Measurements from ENCODE around the gene TRMT61B. TPM values are rescaled to one million over a fixed set of nuclear protein-coding genes. Genes with fewer than 3 reads are reported as not detected.

Gene TRMT61B
- total and polyA plus RNA-seq, 2 experiments from 2014 or later, result 34.7 to 52.7 TPM

DNA sequence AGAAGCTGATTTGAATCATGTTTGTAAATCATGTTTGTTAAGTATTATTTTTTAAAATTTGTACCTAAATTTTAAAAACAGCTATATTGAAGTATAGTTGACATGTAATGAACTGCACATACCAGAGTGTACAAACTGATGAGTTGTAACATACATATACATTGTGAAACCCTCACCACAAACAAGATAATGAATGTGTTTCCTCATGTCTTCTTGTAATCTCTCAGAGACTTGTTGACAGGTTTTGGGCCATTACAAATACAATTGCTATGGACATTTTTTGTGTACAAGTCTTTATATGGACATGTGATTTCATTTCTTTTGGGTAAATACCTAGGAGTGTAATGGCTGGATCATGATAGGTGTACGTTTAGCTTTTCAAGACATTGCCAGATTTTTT is 45.8 kb upstream of the TRMT61B start:
- Mint-ChIP-seq H3K27me3 (ENCODE audit: insufficient read depth, low read depth, poor library complexity) (peaks cover 4% of the 10 kb centered on the region), H3K9me3 (no peaks in the 10 kb centered on the region), H3K27ac (no peak overlapping the region), H3K4me1 (no peaks in the 10 kb centered on the region), H3K4me3 (no peak overlapping the region), H3K36me3 (ENCODE audit: low read depth) (peaks cover 83% of the 10 kb centered on the region)
- no peak overlapping the region for H3K27ac ChIP-seq (ENCODE audit: low read depth)
- no peak overlapping the region for H2AFZ ChIP-seq
- DNase-seq (ENCODE audit: low spot score), result no peak
- TF ChIP-seq, protein P1, sequence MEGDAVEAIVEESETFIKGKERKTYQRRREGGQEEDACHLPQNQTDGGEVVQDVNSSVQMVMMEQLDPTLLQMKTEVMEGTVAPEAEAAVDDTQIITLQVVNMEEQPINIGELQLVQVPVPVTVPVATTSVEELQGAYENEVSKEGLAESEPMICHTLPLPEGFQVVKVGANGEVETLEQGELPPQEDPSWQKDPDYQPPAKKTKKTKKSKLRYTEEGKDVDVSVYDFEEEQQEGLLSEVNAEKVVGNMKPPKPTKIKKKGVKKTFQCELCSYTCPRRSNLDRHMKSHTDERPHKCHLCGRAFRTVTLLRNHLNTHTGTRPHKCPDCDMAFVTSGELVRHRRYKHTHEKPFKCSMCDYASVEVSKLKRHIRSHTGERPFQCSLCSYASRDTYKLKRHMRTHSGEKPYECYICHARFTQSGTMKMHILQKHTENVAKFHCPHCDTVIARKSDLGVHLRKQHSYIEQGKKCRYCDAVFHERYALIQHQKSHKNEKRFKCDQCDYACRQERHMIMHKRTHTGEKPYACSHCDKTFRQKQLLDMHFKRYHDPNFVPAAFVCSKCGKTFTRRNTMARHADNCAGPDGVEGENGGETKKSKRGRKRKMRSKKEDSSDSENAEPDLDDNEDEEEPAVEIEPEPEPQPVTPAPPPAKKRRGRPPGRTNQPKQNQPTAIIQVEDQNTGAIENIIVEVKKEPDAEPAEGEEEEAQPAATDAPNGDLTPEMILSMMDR (conservative IDR thresholded peaks at IDR 0.05; ENCODE audit: low read depth in 2 of 2), result no peak
- TF ChIP-seq CREB1 (CRISPR knock-in tag; IDR thresholded peaks at IDR 0.05; ENCODE audit: low read depth) (no peak), JUNB (IDR thresholded peaks at IDR 0.05; ENCODE audit: unreplicated experiment) (no peak), ZNF114 (CRISPR knock-in tag; IDR thresholded peaks at IDR 0.05) (no peak), EZH2phosphoT487 (IDR thresholded peaks at IDR 0.05; ENCODE audit: unreplicated experiment) (no peak), STAT1 (IDR thresholded peaks at IDR 0.05; ENCODE audit: unreplicated experiment) (no peak), POLR2AphosphoS5 (IDR thresholded peaks at IDR 0.05; ENCODE audit: low read depth) (no peak), EZH2 (IDR thresholded peaks at IDR 0.05; ENCODE audit: low read depth, unreplicated experiment) (no peak), NANOG (IDR thresholded peaks at IDR 0.05; ENCODE audit: borderline replicate concordance) (no peak), ZNF331 (CRISPR knock-in tag; IDR thresholded peaks at IDR 0.05; ENCODE audit: low read depth) (no peak)
- TF ChIP-seq, protein P2, sequence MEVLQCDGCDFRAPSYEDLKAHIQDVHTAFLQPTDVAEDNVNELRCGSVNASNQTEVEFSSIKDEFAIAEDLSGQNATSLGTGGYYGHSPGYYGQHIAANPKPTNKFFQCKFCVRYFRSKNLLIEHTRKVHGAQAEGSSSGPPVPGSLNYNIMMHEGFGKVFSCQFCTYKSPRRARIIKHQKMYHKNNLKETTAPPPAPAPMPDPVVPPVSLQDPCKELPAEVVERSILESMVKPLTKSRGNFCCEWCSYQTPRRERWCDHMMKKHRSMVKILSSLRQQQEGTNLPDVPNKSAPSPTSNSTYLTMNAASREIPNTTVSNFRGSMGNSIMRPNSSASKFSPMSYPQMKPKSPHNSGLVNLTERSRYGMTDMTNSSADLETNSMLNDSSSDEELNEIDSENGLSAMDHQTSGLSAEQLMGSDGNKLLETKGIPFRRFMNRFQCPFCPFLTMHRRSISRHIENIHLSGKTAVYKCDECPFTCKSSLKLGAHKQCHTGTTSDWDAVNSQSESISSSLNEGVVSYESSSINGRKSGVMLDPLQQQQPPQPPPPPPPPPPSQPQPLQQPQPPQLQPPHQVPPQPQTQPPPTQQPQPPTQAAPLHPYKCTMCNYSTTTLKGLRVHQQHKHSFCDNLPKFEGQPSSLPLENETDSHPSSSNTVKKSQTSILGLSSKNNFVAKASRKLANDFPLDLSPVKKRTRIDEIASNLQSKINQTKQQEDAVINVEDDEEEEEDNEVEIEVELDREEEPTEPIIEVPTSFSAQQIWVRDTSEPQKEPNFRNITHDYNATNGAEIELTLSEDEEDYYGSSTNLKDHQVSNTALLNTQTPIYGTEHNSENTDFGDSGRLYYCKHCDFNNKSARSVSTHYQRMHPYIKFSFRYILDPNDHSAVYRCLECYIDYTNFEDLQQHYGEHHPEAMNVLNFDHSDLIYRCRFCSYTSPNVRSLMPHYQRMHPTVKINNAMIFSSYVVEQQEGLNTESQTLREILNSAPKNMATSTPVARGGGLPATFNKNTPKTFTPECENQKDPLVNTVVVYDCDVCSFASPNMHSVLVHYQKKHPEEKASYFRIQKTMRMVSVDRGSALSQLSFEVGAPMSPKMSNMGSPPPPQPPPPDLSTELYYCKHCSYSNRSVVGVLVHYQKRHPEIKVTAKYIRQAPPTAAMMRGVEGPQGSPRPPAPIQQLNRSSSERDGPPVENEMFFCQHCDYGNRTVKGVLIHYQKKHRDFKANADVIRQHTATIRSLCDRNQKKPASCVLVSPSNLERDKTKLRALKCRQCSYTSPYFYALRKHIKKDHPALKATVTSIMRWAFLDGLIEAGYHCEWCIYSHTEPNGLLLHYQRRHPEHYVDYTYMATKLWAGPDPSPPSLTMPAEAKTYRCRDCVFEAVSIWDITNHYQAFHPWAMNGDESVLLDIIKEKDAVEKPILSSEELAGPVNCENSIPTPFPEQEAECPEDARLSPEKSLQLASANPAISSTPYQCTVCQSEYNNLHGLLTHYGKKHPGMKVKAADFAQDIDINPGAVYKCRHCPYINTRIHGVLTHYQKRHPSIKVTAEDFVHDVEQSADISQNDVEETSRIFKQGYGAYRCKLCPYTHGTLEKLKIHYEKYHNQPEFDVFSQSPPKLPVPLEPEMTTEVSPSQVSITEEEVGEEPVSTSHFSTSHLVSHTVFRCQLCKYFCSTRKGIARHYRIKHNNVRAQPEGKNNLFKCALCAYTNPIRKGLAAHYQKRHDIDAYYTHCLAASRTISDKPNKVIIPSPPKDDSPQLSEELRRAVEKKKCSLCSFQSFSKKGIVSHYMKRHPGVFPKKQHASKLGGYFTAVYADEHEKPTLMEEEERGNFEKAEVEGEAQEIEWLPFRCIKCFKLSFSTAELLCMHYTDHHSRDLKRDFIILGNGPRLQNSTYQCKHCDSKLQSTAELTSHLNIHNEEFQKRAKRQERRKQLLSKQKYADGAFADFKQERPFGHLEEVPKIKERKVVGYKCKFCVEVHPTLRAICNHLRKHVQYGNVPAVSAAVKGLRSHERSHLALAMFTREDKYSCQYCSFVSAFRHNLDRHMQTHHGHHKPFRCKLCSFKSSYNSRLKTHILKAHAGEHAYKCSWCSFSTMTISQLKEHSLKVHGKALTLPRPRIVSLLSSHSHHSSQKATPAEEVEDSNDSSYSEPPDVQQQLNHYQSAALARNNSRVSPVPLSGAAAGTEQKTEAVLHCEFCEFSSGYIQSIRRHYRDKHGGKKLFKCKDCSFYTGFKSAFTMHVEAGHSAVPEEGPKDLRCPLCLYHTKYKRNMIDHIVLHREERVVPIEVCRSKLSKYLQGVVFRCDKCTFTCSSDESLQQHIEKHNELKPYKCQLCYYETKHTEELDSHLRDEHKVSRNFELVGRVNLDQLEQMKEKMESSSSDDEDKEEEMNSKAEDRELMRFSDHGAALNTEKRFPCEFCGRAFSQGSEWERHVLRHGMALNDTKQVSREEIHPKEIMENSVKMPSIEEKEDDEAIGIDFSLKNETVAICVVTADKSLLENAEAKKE (CRISPR knock-in tag; IDR thresholded peaks at IDR 0.05), result no peak
- TF ChIP-seq, protein P3, sequence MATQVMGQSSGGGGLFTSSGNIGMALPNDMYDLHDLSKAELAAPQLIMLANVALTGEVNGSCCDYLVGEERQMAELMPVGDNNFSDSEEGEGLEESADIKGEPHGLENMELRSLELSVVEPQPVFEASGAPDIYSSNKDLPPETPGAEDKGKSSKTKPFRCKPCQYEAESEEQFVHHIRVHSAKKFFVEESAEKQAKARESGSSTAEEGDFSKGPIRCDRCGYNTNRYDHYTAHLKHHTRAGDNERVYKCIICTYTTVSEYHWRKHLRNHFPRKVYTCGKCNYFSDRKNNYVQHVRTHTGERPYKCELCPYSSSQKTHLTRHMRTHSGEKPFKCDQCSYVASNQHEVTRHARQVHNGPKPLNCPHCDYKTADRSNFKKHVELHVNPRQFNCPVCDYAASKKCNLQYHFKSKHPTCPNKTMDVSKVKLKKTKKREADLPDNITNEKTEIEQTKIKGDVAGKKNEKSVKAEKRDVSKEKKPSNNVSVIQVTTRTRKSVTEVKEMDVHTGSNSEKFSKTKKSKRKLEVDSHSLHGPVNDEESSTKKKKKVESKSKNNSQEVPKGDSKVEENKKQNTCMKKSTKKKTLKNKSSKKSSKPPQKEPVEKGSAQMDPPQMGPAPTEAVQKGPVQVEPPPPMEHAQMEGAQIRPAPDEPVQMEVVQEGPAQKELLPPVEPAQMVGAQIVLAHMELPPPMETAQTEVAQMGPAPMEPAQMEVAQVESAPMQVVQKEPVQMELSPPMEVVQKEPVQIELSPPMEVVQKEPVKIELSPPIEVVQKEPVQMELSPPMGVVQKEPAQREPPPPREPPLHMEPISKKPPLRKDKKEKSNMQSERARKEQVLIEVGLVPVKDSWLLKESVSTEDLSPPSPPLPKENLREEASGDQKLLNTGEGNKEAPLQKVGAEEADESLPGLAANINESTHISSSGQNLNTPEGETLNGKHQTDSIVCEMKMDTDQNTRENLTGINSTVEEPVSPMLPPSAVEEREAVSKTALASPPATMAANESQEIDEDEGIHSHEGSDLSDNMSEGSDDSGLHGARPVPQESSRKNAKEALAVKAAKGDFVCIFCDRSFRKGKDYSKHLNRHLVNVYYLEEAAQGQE (IDR thresholded peaks at IDR 0.05; ENCODE audit: unreplicated experiment), result no peak
- TF ChIP-seq, protein P4, sequence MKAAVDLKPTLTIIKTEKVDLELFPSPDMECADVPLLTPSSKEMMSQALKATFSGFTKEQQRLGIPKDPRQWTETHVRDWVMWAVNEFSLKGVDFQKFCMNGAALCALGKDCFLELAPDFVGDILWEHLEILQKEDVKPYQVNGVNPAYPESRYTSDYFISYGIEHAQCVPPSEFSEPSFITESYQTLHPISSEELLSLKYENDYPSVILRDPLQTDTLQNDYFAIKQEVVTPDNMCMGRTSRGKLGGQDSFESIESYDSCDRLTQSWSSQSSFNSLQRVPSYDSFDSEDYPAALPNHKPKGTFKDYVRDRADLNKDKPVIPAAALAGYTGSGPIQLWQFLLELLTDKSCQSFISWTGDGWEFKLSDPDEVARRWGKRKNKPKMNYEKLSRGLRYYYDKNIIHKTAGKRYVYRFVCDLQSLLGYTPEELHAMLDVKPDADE (IDR thresholded peaks at IDR 0.05), result no peak
- peaks cover 73% of the 10 kb centered on the region for H4K20me1 ChIP-seq (replicated peaks; ENCODE audit: insufficient read depth)
- H3K36me3 ChIP-seq (ENCODE audit: insufficient read depth), result peaks cover 44% of the 10 kb centered on the region
- no peak for ATAC-seq
- H3K79me2 ChIP-seq (replicated peaks; ENCODE audit: insufficient read depth), result peaks cover 100% of the 10 kb centered on the region
- no peak overlapping the region for H3K4me3 ChIP-seq
- no peaks in the 10 kb centered on the region for H3K27me3 ChIP-seq (ENCODE audit: insufficient read depth)
- H3K4me1 ChIP-seq (ENCODE audit: insufficient read depth), result no peaks in the 10 kb centered on the region
- H3K4me2 ChIP-seq, result no peak overlapping the region
- no peaks in the 10 kb centered on the region for H3F3A ChIP-seq (replicated peaks; ENCODE audit: low read depth)
- H3K9me2 ChIP-seq (ENCODE audit: insufficient read depth), result no peaks in the 10 kb centered on the region
